GM12872 (cell line): ENCODE results near the gene ATRNL1.

Source experiments
- CTCF ChIP-seq: IDR thresholded peaks from 3 replicates; pipeline ENCODE4 v1.5.1; 2011; ENCODE audit warnings: low read depth, mild to moderate bottlenecking, low read length, moderate library complexity; ENCODE audit not compliant: insufficient read depth

ATRNL1 gene

DNA sequence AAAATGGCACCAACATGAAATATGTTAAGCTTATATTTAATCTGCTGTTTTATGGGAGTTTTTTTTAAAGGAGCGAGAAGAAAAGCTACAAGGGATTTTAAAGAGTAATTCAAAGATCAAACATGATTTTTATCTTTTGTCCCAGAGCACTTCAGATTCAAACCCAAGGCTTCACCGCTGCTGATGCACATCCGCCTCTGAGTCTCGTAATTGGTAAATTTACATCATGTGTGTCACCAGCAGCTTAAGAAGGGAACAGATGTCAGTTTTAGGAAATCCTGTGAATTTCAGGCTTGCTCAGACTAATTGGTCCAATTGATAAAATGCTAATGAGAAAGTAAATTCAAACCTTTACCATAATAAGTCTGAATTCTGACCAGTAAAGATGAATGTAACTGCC, 773.5 kb downstream of the ATRNL1 start:
- TF ChIP-seq CTCF = no peak

DNA sequence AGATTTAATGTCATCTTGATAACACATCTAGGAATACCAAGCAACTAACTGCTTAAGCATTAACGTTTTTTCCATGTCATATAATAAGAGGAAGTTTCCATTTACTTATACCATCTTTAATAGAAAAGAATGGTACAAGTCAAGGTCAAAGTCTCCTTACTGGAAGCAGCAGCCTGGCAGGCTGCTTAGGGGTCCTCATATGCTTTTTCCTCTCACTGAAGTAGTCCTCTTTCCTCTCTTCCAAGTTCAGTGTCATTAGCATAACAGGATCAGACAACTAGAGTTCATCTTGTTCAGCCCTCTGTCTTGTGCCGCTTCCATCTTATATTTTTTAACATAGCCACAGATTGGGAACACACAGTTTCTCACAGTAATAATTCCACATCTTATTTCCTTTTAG, 774.1 kb downstream of the ATRNL1 start:
- no peak for TF ChIP-seq CTCF

DNA sequence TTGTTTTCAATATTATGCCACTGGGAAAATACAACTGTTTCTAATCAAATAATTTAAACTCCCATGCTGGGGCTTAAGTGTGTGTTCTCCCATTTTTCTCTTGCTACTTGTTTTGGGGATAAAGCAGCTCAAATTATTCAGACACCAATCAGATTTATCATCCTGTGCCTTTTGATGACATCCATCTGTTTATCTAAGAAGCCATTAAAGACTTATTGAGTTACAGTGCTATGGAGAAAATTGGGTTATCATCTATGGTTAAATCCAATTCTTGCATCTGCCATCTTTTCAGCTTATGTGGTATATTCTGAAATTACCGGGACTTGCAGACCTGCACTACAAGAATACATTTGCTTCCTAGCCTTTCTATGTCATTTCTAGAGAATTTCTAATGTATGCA, 778.7 kb downstream of the ATRNL1 start:
- no peak for TF ChIP-seq CTCF

DNA sequence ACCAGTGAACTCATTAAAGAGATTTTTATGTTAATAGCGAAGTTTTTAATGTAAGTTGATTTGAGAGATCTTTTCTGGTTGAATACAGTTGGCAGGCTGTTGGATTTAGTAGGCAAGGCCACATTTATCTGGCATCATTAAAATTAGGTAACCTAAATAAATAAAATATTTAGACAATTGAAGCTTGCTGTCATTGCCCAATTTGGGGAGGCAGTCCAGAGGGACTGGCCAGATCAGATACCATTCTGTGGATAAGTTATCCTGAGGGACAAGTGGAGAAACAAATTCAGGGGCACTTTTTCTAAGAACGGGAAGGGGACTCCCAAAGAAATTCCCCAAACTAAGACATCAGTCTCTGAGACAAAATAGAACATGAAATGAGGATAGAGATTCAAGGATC, 782.0 kb downstream of the ATRNL1 start:
- no peak for TF ChIP-seq CTCF

DNA sequence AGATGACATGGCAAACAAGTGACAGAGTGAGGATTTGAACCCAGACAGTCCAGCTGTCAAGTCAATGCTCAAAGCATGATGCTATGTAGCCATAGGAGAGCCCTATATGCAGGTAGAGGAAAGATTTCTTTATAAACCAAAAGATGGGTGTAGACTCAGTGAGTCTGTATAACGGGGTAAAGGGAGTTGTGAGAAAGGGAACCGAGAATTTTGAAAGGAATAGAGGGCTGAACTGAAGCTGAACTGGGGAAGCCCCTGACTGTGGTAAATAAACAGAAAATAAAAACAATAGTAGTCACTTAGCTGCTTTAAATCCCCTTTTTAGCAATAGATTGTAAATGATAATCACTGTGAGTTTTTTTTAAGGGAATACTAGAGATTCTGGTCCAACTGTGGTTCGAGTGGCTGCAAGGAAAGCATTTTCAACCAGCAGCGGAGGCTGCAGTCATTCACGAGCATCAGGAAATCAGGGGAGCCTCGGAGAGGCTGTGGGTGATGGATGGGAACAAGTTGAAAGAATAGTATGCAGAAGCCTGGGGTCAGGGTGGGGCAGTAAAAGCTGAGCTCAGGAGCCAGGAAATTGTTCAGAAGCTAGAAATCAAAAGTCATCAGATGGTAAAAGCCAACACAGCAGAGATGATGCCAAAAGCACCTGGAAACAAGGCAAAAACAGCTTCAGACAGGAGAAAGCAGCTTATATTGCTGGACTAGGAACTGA, 786.4 kb downstream of the ATRNL1 start:
- no peak for TF ChIP-seq CTCF

DNA sequence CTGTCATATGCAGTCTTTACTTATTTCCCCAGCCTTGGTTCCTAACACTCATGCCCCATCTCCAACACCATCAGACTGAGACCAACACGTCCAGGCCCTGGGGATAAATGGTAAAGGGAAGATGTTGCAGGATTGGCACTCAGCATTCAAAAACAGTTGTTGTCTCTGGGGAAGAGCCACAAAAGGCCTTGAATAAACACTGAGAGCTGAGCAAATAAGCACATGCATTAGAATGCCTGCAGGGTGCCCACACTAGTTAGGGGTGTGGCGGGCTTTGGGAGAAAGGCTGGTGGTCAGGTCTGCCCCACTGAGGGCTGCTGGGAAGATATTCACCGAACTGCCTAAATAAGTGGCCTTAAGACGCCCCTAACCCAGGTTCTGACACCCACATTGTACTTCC, 788.9 kb downstream of the ATRNL1 start:
- no peak for TF ChIP-seq CTCF

GRCh38 chr10:115883372-115883771, 790.2 kb downstream of the ATRNL1 start:
- TF ChIP-seq CTCF = no peak
